ENCODE results near the gene DTX2.
"Not testable (repeated sequence)": the region's sequence is repeated elsewhere in the genome, so short reads cannot be mapped to it uniquely, and the experiment has no call there.

Gene DTX2

DNA sequence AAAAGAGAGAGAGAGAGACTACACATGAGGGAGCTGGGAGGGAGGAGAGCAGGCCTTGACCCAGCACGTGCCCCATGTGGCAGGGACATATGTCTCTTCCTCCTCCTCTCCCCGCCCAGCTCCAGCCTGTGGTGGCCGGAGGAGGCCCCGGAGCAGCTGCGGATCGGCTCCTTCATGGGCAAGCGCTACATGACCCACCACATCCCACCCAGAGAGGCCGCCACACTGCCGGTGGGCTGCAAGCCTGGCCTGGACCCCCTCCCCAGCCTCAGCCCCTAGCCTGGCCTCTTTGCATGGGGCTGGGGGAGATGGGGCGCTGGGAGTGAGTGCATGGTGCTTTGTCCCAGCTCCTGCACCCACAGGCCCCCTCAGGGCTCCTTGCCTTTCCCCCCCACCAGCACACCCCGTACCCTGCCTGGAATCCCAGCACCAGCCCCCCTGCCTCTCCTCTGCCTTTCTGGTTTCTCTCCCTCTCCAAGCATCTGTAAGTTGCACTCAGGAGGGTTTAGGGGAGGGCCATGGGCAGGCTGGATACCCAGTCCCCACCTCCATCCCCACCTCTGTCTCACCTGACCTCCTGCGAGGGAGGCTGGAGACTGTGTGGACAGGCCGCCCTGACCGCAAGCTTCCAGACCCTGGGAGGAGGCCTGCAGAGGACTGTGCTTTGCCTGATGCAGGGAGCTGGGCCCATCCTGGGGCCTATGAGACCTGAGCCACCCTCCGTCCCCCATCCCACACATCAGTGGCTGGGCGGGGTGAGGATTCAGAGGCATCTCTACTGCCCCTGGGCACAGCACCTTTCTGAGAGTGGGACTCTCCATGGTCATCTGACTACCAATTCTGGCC, 53.6 kb downstream of the DTX2 start:
- H3K36me3 ChIP-seq, result no peaks in the 10 kb centered on the region
- peak overlapping the region in 2 of 11 experiments; percentile 39 to 44; a peak in 5 of 22 replicates for H3K4me2 ChIP-seq
- H4K20me1 ChIP-seq, result no peaks in the 10 kb centered on the region; a peak in 1 of 22 replicates
- H3K4me1 ChIP-seq, result peaks cover 14 to 32% (median 20%) of the 10 kb centered on the region in 10 experiments; a peak in 19 of 20 replicates
- H3K27me3 ChIP-seq, result no peaks in the 10 kb centered on the region
- H3K4me3 ChIP-seq, result no peak overlapping the region
- H3K9ac ChIP-seq, result no peak overlapping the region
- H3K27ac ChIP-seq, result no peak overlapping the region
- no peaks in the 10 kb centered on the region for H3K9me3 ChIP-seq (replicated peaks in 1 of 11)
- TF ChIP-seq Cebpa-rat (IDR thresholded peaks at IDR 0.05), result no peak

DNA sequence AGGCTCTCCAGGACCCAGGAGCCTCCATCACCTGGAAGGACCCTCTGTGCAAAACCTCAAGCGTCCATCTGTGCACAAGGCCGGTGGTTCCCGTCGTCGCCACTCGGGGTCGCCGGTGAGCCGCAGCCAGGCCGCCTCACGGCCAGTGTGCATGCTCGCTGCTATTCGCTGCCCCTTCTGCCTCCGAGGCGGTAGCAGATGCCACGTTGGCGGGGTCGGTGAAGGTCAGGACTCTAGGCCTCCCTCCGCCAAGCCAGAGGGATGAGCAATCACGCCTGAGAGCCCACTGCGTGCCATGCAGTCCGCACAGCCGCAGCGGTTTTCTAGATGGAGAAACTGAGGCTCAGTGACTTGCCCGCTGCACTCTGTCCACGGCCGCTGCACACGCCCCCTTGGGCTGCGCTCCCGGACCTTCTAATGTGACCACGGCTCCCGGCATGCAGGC, 54.5 kb downstream of the DTX2 start:
- no peak for TF ChIP-seq Cebpa-rat (IDR thresholded peaks at IDR 0.05)
- Histone ChIP-seq H3K4me1 (peaks cover 11 to 27% (median 16%) of the 10 kb centered on the region in 10 experiments; a peak in 19 of 20 replicates), H3K4me2 (no peak overlapping the region), H3K4me3 (no peak overlapping the region), H3K36me3 (no peaks in the 10 kb centered on the region), H3K27ac (no peak overlapping the region), H3K9ac (no peak overlapping the region), H3K9me3 (replicated peaks in 1 of 11) (no peaks in the 10 kb centered on the region), H3K27me3 (no peaks in the 10 kb centered on the region), H4K20me1 (no peaks in the 10 kb centered on the region)

DNA sequence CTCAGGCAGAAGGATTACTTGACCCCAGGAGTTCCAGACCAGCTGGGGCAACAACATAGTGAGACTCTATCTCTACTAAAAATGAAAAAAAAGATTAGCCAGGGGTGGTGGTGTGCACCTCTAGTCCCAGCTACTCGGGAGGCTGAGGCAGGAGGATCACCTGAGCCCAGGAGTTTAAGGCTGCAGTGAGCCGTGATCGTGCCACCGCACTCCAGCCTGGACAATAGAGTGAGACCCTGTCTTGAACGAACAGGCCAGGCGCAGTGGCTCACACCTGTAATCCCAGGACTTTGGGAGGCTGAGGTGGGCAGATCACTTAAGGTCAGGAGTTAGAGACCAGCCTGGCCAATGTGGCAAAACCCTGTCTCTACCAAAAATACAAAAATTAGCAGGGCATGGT, 55.4 kb downstream of the DTX2 start:
- not testable (repeated sequence) for H3K9ac ChIP-seq; H3K27me3 ChIP-seq; H3K9me3 ChIP-seq (replicated peaks in 1 of 11); H3K27ac ChIP-seq; H4K20me1 ChIP-seq; H3K4me3 ChIP-seq; H3K36me3 ChIP-seq; H3K4me2 ChIP-seq
- H3K4me1 ChIP-seq, result peaks cover 11 to 27% (median 16%) of the 10 kb centered on the region in 10 experiments; a peak in 19 of 20 replicates

- not testable (repeated sequence) for H3K36me3 ChIP-seq; H3K9me3 ChIP-seq (replicated peaks in 1 of 11); H3K4me2 ChIP-seq; H3K27me3 ChIP-seq; H3K9ac ChIP-seq; H3K4me1 ChIP-seq; H3K27ac ChIP-seq; H4K20me1 ChIP-seq; H3K4me3 ChIP-seq
Measured at GRCh38 chr7:76526183-76526582, 64.7 kb downstream of the DTX2 start.

- not testable (repeated sequence) for H3K4me3 ChIP-seq; H4K20me1 ChIP-seq; H3K4me1 ChIP-seq; H3K27ac ChIP-seq; H3K27me3 ChIP-seq; H3K4me2 ChIP-seq; H3K36me3 ChIP-seq; H3K9me3 ChIP-seq (replicated peaks in 1 of 11); H3K9ac ChIP-seq
Measured at GRCh38 chr7:76531643-76532042, 70.1 kb downstream of the DTX2 start.

DNA sequence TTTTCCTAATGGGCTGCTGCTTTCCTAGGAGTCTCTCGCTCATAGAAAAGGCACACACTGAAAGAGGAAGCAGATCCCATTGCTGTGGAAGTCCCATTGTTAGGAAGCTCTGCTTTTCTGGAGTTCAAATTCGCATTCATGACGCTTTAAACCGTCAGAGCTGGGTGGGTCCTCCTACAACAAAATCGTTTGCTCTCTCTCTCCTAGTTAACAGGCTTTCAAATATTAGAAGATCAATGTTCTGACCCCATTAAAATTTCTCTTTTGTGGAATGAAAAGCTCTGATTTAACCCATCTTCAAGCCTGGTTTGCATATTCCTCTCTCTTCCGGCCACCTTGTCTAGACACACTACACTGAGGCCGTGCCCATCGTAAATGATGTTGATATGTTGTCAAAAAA, 81.7 kb downstream of the DTX2 start, which contains the start of gene SPDYE16:
TSS of gene SPDYE16 (minus strand) at position 101 of the 400 bp plus-strand sequence. CDS start 1,838 bp downstream, outside the sequence.
- H3K36me3 ChIP-seq; H3K4me1 ChIP-seq; H3K4me3 ChIP-seq; H3K27ac ChIP-seq; H3K4me2 ChIP-seq; H3K9me3 ChIP-seq (replicated peaks in 1 of 11); H3K9ac ChIP-seq; H4K20me1 ChIP-seq; H3K27me3 ChIP-seq: not testable (repeated sequence)

DNA sequence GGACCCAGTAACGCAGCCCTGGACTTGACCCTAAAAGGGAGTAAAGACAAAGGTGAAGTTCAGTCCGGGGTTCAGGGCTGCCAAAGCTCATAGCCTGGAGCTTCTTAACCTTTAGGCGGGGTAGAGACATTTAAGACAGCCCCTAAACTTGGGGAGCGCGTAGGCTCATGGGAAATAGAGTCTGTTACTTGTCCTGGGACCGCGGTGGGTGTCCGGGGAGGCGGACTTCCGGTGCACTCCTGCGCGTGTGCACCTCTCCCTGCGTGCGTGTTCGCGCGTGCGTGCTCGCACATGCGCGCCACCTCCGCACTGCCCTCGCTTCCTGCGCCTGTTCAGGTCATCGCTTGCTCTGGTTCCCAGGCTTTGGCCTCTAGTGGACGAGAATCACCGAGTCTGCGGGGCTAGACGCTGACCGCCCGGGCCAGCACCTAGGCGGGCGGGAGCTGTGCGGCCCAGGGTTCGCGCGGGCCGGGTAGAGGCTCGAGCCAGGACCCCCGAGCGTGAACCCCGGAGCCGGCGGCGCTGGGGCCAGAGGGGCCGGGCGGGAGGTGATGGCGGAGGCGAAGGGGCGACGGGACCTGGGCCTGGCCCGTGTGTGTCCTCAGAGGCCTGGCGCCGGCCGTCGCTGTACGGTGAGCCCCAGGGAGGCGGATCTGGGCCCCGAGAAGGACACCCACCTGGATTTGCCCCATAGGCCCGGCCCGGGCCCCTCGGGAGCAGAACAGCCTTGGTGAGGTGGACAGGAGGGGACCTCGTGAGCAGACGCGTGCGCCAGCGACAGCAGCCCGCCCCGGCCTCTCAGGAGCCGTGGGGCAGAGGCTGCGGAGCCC, 87.7 kb downstream of the DTX2 start:
- not testable (repeated sequence) for H3K27me3 ChIP-seq; H3K9me3 ChIP-seq (replicated peaks in 1 of 11); H3K4me1 ChIP-seq
- H3K4me3 ChIP-seq, result peak overlapping the region; percentile 83 to 99 (median 92)
- peak overlapping the region; percentile 86 to 96 (median 90) for H3K27ac ChIP-seq
- H3K36me3 ChIP-seq, result peaks cover 0 to 11% (median 5%) of the 10 kb centered on the region in 11 experiments; a peak in 14 of 22 replicates
- H3K4me2 ChIP-seq, result peak overlapping the region; percentile 71 to 86 (median 76)
- H3K9ac ChIP-seq, result peak overlapping the region; percentile 90 to 98 (median 94)
- peaks cover 0 to 14% (median 6%) of the 10 kb centered on the region in 11 experiments; a peak in 12 of 22 replicates for H4K20me1 ChIP-seq

DNA sequence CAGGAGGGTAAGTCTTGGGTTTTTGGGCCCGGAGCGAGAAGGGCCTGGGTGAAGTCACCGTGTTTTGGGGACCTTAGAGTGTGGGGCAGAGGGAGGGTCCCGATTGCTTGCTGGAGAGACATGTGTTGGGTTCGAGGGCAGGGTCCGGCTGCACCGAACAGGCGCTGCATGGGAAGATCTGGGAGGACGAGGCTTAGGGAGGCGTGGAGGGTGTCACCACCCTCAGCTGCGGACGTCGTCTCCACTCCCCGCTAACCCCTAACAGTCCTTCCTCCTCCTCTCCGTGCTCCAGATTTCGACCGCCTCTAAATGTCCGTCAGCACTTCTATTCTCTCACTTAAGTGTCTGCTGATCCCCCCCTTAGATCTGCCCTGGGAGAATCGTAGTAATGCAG, 88.3 kb downstream of the DTX2 start:
- H3K9ac ChIP-seq, result peak overlapping the region; percentile 90 to 98 (median 94)
- H3K4me1 ChIP-seq; H3K9me3 ChIP-seq (replicated peaks in 1 of 11); H3K27me3 ChIP-seq: not testable (repeated sequence)
- peaks cover 0 to 16% (median 10%) of the 10 kb centered on the region in 11 experiments; a peak in 14 of 22 replicates for H3K36me3 ChIP-seq
- peak overlapping the region; percentile 71 to 86 (median 76) for H3K4me2 ChIP-seq
- H3K27ac ChIP-seq, result peak overlapping the region; percentile 86 to 96 (median 90)
- H3K4me3 ChIP-seq, result peak overlapping the region; percentile 83 to 99 (median 92)
- peaks cover 0 to 19% (median 6%) of the 10 kb centered on the region in 11 experiments; a peak in 12 of 22 replicates for H4K20me1 ChIP-seq

DNA sequence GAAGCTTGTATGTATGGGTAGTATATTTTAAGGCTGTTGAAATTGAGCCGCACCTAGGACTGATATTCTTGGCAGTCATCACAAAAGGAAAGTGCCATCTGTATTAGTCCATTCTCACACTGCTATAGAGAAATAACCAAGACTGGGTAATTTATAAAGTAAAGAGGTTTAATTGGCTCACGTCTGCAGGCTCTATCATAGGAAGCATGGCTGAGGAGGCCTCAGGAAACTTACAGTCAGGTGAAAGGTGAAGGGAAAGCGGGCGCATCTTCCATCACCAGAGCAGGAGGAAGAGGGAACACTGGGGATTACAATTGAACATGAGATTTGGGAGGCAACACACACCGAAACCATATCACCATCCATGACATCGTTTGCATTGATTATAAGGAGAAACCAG, 90.5 kb downstream of the DTX2 start:
- H3K27me3 ChIP-seq; H3K4me3 ChIP-seq; H3K27ac ChIP-seq; H3K9me3 ChIP-seq (replicated peaks in 1 of 11); H3K9ac ChIP-seq; H3K4me1 ChIP-seq: not testable (repeated sequence)
- Histone ChIP-seq H3K36me3 (peaks cover 5 to 33% (median 18%) of the 10 kb centered on the region in 11 experiments; a peak in 17 of 22 replicates), H4K20me1 (peaks cover 0 to 28% (median 6%) of the 10 kb centered on the region in 11 experiments; a peak in 12 of 22 replicates), H3K4me2 (peak overlapping the region in 2 of 11 experiments; percentile 24 to 35; a peak in 1 of 22 replicates)

Data from BLaER1 treated with 17β-estradiol and CSF1 and Interleukin-3, amounts not matched to agents 10 nM and 100 nM (cell line).